GM12873 (cell line): Measurements from ENCODE around the gene PDIK1L.

Source experiments
- CTCF ChIP-seq: IDR thresholded peaks from 2 replicates; pipeline ENCODE4 v1.5.1; 2012; ENCODE audit warnings: low read depth, mild to moderate bottlenecking, moderate library complexity, low read length, control low read depth; ENCODE audit not compliant: insufficient read depth; ENCODE audit errors: missing control alignments

The PDIK1L gene

GRCh38 chr1:26114165-26114927, 2.7 kb downstream of the PDIK1L start:
- no peak for TF ChIP-seq CTCF

GRCh38 chr1:26119892-26120608, 8.4 kb downstream of the PDIK1L start:
- TF ChIP-seq CTCF: no peak

- TF ChIP-seq CTCF: no peak
These were observed 10.5 kb downstream of the PDIK1L start for GRCh38 chr1:26121854-26122773.

GRCh38 chr1:26122988-26123973, 11.7 kb downstream of the PDIK1L start:
- no peak for TF ChIP-seq CTCF

GRCh38 chr1:26124418-26125331, 13.1 kb downstream of the PDIK1L start:
- TF ChIP-seq CTCF: no peak

- TF ChIP-seq CTCF: no peak
These were observed 13.8 kb downstream of the PDIK1L start for GRCh38 chr1:26125382-26125781.
